ENCODE data around the gene GPR89A.
"Not testable (repeated sequence)": the region's sequence is repeated elsewhere in the genome, so short reads cannot be mapped to it uniquely, and the experiment has no call there.

The GPR89A gene

DNA sequence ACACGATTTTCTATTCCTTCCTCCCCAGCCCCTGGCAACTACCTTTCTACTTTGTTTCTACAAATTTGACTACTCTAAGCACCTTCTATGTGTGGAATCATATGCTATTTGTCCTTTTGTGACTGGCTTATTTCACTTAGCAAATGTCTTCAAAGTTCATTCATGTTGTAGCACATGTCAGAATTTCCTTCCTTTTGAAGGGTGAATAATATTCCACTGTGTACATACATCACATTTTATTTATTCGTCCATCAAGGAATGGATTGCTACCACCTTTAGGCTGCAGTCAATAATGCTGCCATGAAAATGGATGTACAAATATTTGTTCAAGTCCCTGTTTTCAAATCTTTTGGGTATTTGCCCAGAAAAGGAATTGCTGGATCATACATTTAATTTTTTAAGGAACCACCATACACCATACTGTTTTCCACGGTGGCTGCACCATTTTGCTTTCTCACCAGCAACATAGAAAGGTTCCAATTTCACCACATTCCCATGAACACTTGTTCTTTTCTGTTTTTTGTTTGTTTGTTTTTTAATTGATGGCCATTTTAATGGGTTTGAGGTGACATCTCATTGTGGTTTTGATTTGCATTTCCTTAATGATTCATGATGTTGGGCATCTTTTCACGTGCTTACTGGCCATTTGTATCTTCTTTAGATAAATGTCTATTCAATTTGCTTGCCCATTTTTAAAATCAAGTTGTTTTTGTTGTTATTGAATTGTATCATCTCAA is 102.7 kb downstream of the GPR89A start:
- no peak overlapping the region for H3K4me3 ChIP-seq (ENCODE audit: low read length)
- DNase-seq (ENCODE audit: low read depth, low spot score): no peak

DNA sequence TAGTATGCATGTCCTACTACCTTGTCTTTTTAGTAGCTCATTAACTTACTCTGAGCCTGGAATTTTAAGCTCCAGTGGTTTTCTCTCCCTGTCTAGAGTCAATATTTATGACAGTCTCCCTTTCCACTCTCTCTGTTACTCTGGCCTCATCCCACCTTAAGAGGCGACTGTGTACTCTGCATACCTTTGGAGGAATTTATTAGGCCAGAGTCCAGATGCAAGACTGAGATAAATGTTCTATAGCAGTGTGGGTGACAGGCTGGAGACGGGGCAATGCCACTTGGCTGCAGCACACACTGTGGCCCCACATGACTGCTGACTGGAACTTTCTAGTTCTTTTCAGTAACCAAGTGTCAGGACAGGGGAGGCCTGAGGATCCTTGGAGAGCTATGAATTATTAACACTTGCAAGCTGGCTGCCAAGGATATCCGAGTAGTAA is 103.4 kb downstream of the GPR89A start:
- DNase-seq (ENCODE audit: low read depth, low spot score): no peak
- no peak overlapping the region for H3K4me3 ChIP-seq (ENCODE audit: low read length)

DNA sequence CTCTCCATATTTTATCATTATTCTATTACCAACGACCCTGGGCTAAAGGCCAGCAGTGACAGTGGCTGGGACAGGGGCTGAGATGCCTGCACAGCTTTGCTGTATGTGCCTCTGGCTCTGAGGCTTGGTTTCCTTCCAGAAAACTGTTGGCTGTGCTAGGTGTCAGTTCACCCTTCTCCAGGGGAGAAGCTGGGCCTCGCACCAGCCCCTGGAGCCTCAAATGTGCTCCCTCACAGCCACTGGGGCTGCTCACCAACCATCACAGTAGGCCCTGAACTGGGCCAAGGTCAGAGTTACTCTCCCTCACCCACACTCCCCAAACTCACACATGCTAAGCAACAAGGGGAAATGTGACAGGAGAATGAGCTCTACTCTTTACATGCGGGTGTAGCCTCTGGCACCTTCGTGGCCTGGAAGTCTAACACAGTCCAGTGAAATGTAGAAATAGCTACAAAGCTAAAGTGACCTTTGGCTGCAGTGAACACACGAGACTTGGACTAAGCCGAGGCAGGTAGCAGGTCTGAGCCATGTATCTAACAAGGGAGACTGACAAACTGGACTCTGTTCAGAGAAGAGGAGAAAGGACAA is 106.8 kb downstream of the GPR89A start:
- H3K4me3 ChIP-seq (ENCODE audit: low read length): no peak overlapping the region
- DNase-seq (ENCODE audit: low read depth, low spot score): no peak

DNA sequence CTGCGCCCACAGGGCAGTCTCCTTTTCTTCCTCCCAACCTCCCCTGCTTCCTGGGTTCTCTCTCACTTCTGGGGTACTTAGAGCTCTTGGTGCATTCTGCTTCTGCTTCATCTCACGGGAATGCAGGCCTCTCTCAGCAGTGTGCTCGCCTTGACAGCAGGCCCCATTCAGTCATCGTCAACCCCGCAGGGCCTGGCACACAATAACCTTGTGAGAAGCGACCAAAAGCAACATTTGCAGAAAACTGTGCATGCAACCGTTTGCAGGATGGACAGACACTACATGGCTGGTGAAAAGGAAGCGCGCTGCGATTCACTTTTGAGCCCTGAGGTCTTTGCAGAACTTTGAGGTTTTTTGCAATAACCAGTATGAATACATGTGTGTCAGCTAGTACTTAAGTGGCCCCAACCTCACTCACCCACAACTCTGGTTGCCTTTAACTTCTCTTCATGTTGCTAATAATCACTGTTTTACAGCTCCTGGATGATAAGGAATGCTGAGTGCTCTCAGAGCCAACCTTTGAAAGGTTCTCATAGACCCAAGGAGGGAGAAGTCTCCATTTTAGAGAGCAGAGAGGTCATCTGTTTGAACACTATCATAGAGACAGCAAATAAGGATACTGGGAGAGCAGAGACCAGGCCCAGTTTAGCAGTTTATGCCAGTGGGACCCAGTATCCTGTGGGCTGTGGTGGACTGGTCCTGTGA is 109.0 kb downstream of the GPR89A start:
- H3K4me3 ChIP-seq (ENCODE audit: low read length): no peak overlapping the region
- DNase-seq (ENCODE audit: low read depth, low spot score): no peak

DNA sequence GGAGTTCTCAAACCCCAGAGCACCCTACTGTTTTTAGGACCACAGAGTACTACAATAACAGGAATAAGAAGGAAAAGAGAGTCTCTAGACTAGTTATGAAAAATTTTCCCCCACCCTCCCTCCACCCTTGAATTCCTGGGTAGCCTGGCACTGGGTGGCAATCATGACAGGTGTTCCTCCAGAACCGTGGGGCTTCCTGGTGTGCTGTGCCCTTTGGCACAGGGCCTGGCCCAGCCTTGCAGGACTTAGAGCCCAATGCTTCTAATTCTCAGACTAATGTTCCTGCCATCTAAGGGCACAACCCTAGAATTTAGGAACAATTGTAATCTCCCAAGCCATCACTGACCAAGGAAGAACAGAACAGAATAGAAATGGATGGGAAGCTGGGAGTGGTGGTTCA is 110.0 kb downstream of the GPR89A start:
- DNase-seq (ENCODE audit: low read depth, low spot score): no peak
- H3K4me3 ChIP-seq (ENCODE audit: low read length): no peak overlapping the region

DNA sequence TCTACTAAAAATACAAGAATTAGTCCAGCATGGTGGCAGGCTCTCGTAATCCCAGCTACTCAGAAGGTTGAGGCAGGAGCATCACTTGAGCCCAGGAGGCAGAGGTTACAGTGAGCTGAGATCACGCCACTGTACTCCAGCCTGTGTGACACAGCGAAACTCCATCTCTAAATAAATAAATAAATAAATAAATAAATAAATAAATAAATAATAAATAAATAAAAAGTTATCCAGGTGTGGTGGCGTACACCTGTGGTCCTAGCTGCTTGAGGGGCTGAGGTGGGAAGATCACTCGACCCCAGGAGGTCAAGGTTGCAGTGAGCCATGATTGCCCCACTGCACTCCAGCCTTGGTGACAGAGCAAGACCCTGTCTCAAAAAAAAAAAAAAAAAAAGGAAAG is 110.7 kb downstream of the GPR89A start:
- DNase-seq (ENCODE audit: low read depth, low spot score); H3K4me3 ChIP-seq (ENCODE audit: low read length): not testable (repeated sequence)

DNA sequence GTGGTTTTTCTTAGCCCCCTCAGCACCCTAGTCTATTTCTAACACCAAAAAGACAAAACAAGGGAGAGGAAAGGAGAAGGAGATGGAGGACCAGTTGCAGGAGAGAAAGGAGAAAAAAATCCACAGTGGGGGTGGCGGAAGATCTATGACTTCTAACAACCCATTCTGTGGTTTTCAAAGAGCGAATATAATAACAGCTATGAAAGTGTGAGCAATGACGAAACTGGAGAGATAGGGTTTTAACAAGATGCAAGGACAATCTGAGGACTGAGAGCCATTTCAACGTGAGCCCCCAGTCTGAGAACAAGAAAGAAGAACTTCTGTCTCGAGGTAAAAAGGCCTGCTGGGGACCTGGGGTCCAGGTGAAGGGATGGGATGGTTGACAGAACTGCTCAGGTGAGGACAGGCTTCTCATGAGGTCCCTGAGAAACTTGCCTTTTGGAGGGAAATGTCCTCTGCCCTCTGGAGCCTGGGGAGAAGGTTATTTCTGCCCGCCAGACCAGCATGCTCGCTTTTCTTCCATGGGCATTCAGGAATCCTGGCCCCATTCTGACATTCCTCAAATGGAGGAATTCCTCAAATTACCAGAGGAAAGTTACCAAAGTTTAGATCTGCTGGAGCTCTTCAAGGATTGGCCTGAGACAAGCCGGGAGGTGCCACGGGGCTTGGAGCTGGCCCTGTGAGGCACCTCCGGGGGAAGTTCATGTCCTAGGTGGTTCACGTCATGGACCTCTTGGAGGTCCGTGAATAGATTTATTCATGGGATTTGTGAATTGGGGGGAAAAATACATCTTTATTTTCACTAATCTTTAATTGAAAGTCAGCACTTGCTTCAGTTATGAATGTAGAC is 111.7 kb downstream of the GPR89A start, which contains the start of gene CD160:
CD160 (plus strand) TSS at position 270 of the 850 bp plus-strand sequence. CDS start 8,829 bp downstream, outside the sequence.
- no peak within 1 kb of the TSS for H3K4me3 ChIP-seq (ENCODE audit: low read length)
- no peak for DNase-seq (ENCODE audit: low read depth, low spot score)

Measured in Jurkat, Clone E6-1 (cell line).